VCaP (cell line): ENCODE data around the gene PRSS8.

Experiments
- H3K27ac ChIP-seq: fragments of 450-650 bp; 2 replicates; pipeline ENCODE4 v1.5.1; 2017
- CTCF ChIP-seq: fragments of 450-650 bp; conservative IDR thresholded peaks from 2 replicates; pipeline ENCODE4 v1.5.1; 2017; ENCODE audit warnings: mild to moderate bottlenecking, moderate library complexity

The PRSS8 gene

GRCh38 chr16:31129568-31130335 lies 5.8 kb downstream of the PRSS8 start:
- H3K27ac ChIP-seq = peak overlapping the region; percentile 73
- no peak for TF ChIP-seq CTCF

- peak overlapping the region; percentile 16; the same call in 1 of the 2 replicates for H3K27ac ChIP-seq
- no peak for TF ChIP-seq CTCF
Observed at GRCh38 chr16:31128711-31129567, 6.6 kb downstream of the PRSS8 start.

GRCh38 chr16:31127182-31127581 lies 8.3 kb downstream of the PRSS8 start:
- no peak overlapping the region for H3K27ac ChIP-seq
- TF ChIP-seq CTCF = no peak

GRCh38 chr16:31125844-31126243 lies 9.7 kb downstream of the PRSS8 start:
- no peak overlapping the region for H3K27ac ChIP-seq
- no peak for TF ChIP-seq CTCF

GRCh38 chr16:31120129-31120528 lies 15.4 kb downstream of the PRSS8 start:
- no peak overlapping the region for H3K27ac ChIP-seq
- no peak for TF ChIP-seq CTCF

- H3K27ac ChIP-seq = peak overlapping the region; percentile 81
- no peak for TF ChIP-seq CTCF
Observed at GRCh38 chr16:31118223-31119155, 17.0 kb downstream of the PRSS8 start.
